ENCODE results near the gene BEND6. TPM values are rescaled to one million over a fixed set of nuclear protein-coding genes. Genes with fewer than 3 reads are reported as not detected.

Gene BEND6
- total RNA-seq, 1 donor from 2014 or later, result 1.2 TPM

GRCh38 chr6:57048577-57048976 lies 93.7 kb downstream of the BEND6 start:
- peaks cover 12% of the 10 kb centered on the region for H3K4me1 Mint-ChIP-seq (ENCODE audit: low read depth, unreplicated experiment)
- peak overlapping the region; percentile 83 for H3K4me3 Mint-ChIP-seq (ENCODE audit: unreplicated experiment)
- H3K27ac Mint-ChIP-seq (ENCODE audit: unreplicated experiment), result peak overlapping the region; percentile 4
- no peaks in the 10 kb centered on the region for H3K36me3 Mint-ChIP-seq (ENCODE audit: unreplicated experiment)
- TF ChIP-seq, protein P1, sequence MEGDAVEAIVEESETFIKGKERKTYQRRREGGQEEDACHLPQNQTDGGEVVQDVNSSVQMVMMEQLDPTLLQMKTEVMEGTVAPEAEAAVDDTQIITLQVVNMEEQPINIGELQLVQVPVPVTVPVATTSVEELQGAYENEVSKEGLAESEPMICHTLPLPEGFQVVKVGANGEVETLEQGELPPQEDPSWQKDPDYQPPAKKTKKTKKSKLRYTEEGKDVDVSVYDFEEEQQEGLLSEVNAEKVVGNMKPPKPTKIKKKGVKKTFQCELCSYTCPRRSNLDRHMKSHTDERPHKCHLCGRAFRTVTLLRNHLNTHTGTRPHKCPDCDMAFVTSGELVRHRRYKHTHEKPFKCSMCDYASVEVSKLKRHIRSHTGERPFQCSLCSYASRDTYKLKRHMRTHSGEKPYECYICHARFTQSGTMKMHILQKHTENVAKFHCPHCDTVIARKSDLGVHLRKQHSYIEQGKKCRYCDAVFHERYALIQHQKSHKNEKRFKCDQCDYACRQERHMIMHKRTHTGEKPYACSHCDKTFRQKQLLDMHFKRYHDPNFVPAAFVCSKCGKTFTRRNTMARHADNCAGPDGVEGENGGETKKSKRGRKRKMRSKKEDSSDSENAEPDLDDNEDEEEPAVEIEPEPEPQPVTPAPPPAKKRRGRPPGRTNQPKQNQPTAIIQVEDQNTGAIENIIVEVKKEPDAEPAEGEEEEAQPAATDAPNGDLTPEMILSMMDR (IDR thresholded peaks at IDR 0.05; ENCODE audit: partially characterized antibody, unreplicated experiment), result no peak
- DNase-seq, result no peak
- peaks cover 2% of the 10 kb centered on the region for H3K27me3 Mint-ChIP-seq (ENCODE audit: unreplicated experiment)
- peaks cover 6% of the 10 kb centered on the region for H3K9me3 Mint-ChIP-seq (ENCODE audit: unreplicated experiment)

DNA sequence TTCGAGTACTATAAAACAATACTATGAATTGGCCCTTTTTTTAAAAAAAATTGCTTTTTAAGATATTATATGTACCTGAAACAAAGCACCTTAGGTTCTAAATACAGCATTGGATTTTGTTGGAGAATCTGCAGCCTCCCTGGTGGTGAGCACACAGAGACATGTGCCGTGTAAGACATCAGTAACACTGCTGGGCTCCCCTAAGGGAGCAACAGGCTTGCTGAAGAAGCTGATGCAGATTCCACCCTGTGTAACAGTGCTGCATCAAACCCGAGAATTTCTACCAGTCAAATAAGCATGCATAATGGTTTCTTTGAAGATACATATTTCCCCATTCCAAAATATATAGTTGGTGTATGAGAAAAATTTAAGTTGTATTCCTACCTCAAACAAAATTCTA lies 108.9 kb downstream of the BEND6 start:
- TF ChIP-seq, protein P1 (IDR thresholded peaks at IDR 0.05; ENCODE audit: partially characterized antibody, unreplicated experiment), result no peak
- Mint-ChIP-seq H3K9me3 (ENCODE audit: unreplicated experiment) (no peaks in the 10 kb centered on the region), H3K4me1 (ENCODE audit: low read depth, unreplicated experiment) (no peaks in the 10 kb centered on the region), H3K27ac (ENCODE audit: unreplicated experiment) (no peak overlapping the region), H3K4me3 (ENCODE audit: unreplicated experiment) (no peak overlapping the region), H3K27me3 (ENCODE audit: unreplicated experiment) (no peaks in the 10 kb centered on the region), H3K36me3 (ENCODE audit: unreplicated experiment) (no peaks in the 10 kb centered on the region)
- DNase-seq, result no peak

DNA sequence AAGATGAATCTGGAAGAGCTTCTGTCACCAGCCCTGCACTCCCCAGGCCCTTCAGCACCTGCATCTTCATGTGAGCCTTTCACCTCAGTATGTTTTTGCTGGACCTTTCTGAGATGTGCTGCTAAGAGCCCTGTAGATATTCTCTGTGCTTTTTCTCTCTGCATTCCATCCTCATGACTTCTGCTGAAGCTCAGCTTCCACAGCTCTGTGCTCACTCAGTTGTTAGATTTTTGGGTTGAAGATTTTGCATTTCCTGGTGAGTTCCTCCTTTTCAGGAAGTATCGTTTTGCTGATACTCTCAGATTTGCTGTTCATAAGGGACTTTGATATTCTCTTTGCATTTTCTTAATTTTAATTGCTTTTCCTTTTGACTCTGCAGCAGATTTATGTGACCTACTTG lies 109.9 kb downstream of the BEND6 start:
- no peaks in the 10 kb centered on the region for H3K27me3 Mint-ChIP-seq (ENCODE audit: unreplicated experiment)
- no peaks in the 10 kb centered on the region for H3K4me1 Mint-ChIP-seq (ENCODE audit: low read depth, unreplicated experiment)
- DNase-seq, result no peak
- H3K4me3 Mint-ChIP-seq (ENCODE audit: unreplicated experiment), result no peak overlapping the region
- no peak overlapping the region for H3K27ac Mint-ChIP-seq (ENCODE audit: unreplicated experiment)
- no peaks in the 10 kb centered on the region for H3K36me3 Mint-ChIP-seq (ENCODE audit: unreplicated experiment)
- TF ChIP-seq, protein P1 (IDR thresholded peaks at IDR 0.05; ENCODE audit: partially characterized antibody, unreplicated experiment), result no peak
- H3K9me3 Mint-ChIP-seq (ENCODE audit: unreplicated experiment), result no peaks in the 10 kb centered on the region

DNA sequence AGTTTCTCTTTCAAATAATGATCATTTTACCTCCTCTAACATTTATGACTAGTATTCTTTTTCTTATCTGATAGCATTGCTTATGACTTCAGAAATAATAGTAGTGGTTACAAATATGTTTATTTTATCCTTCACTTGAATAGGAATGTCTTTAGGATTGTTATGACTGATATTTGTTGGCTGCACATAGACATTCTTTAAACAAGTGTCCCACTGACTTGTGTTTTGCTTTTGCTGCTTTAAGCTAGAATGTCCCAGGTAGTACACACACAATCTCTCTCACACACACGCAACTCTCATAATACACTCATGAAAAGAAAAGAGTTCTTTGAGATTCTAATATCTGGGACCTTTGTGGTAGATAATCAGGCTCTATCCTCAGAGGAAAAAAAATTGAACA lies 113.2 kb downstream of the BEND6 start:
- H3K27me3 Mint-ChIP-seq (ENCODE audit: unreplicated experiment), result no peaks in the 10 kb centered on the region
- H3K27ac Mint-ChIP-seq (ENCODE audit: unreplicated experiment), result no peak overlapping the region
- DNase-seq, result no peak
- H3K4me1 Mint-ChIP-seq (ENCODE audit: low read depth, unreplicated experiment), result no peaks in the 10 kb centered on the region
- no peak overlapping the region for H3K4me3 Mint-ChIP-seq (ENCODE audit: unreplicated experiment)
- H3K9me3 Mint-ChIP-seq (ENCODE audit: unreplicated experiment), result no peaks in the 10 kb centered on the region
- no peaks in the 10 kb centered on the region for H3K36me3 Mint-ChIP-seq (ENCODE audit: unreplicated experiment)
- TF ChIP-seq, protein P1 (IDR thresholded peaks at IDR 0.05; ENCODE audit: partially characterized antibody, unreplicated experiment), result no peak

- Mint-ChIP-seq H3K27me3 (ENCODE audit: unreplicated experiment) (no peaks in the 10 kb centered on the region), H3K4me3 (ENCODE audit: unreplicated experiment) (no peak overlapping the region), H3K27ac (ENCODE audit: unreplicated experiment) (no peak overlapping the region), H3K36me3 (ENCODE audit: unreplicated experiment) (no peaks in the 10 kb centered on the region), H3K9me3 (ENCODE audit: unreplicated experiment) (no peaks in the 10 kb centered on the region), H3K4me1 (ENCODE audit: low read depth, unreplicated experiment) (no peaks in the 10 kb centered on the region)
- DNase-seq, result no peak
- TF ChIP-seq, protein P1 (IDR thresholded peaks at IDR 0.05; ENCODE audit: partially characterized antibody, unreplicated experiment), result no peak
Measured at GRCh38 chr6:57069228-57069627, 114.3 kb downstream of the BEND6 start.
